ENCODE data around the gene NDUFB11. TPM values are rescaled to one million over a fixed set of nuclear protein-coding genes. Genes with fewer than 3 reads are reported as not detected.

The NDUFB11 gene
- total RNA-seq, 1 experiment from 2014 or later, result 78.9 TPM

GRCh38 chrX:47097018-47097417 is 47.5 kb downstream of the NDUFB11 start:
- no peaks in the 10 kb centered on the region for H3K36me3 ChIP-seq (ENCODE audit: control insufficient read depth in 1 of 2, insufficient read depth in 2 of 2, low read length in 2 of 2)
- H2AFZ ChIP-seq (ENCODE audit: low read depth, low read length, poor library complexity, severe bottlenecking), result no peak overlapping the region
- intact Hi-C loops (cut with micrococcal nuclease), result loop anchor here (10.0 kb wide), 2 partner anchors 342 to 452 kb away; partner anchors contain the start of gene SLC9A7
- no peak overlapping the region for H3K4me3 ChIP-seq (replicated peaks in 1 of 2; ENCODE audit: low read depth in 1 of 2, low read length in 2 of 2)
- no peak overlapping the region for H3K27ac ChIP-seq (ENCODE audit: low read depth, low read length)
- H3K9ac ChIP-seq (ENCODE audit: low read length), result no peak overlapping the region
- TF ChIP-seq SP1 (IDR thresholded peaks at IDR 0.05; ENCODE audit: low read depth) (no peak), POLR2AphosphoS5 (IDR thresholded peaks at IDR 0.05; ENCODE audit: low read depth, low read length) (no peak), RAD21 (IDR thresholded peaks at IDR 0.05; ENCODE audit: low read depth) (no peak), YY1 (IDR thresholded peaks at IDR 0.05; ENCODE audit: extremely low read depth, insufficient replicate concordance, low read depth, low read length) (no peak), TCF7L2 (IDR thresholded peaks at IDR 0.05; ENCODE audit: borderline replicate concordance, extremely low read depth, insufficient read depth, insufficient read length) (no peak), ZFX (IDR thresholded peaks at IDR 0.05) (no peak), EZH2 (IDR thresholded peaks at IDR 0.05) (no peak), CBX3 (IDR thresholded peaks at IDR 0.05; ENCODE audit: low read depth) (no peak), SIN3A (IDR thresholded peaks at IDR 0.05; ENCODE audit: low read depth) (no peak), EGR1 (IDR thresholded peaks at IDR 0.05; ENCODE audit: low read depth) (no peak), MAX (IDR thresholded peaks at IDR 0.05) (no peak), POLR2A (IDR thresholded peaks at IDR 0.05; ENCODE audit: borderline replicate concordance, extremely low read depth, insufficient read depth, insufficient read length) (no peak), SRF (IDR thresholded peaks at IDR 0.05; ENCODE audit: low read depth) (no peak), ELF1 (IDR thresholded peaks at IDR 0.05; ENCODE audit: borderline replicate concordance, low read depth) (no peak), CEBPB (IDR thresholded peaks at IDR 0.05; ENCODE audit: low read depth) (no peak), EZH2phosphoT487 (IDR thresholded peaks at IDR 0.05; ENCODE audit: borderline replicate concordance) (no peak), FOSL1 (IDR thresholded peaks at IDR 0.05; ENCODE audit: low read depth) (no peak)
- TF ChIP-seq, protein P1, sequence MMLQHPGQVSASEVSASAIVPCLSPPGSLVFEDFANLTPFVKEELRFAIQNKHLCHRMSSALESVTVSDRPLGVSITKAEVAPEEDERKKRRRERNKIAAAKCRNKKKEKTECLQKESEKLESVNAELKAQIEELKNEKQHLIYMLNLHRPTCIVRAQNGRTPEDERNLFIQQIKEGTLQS (IDR thresholded peaks at IDR 0.05), result no peak
- TF ChIP-seq, protein P2, sequence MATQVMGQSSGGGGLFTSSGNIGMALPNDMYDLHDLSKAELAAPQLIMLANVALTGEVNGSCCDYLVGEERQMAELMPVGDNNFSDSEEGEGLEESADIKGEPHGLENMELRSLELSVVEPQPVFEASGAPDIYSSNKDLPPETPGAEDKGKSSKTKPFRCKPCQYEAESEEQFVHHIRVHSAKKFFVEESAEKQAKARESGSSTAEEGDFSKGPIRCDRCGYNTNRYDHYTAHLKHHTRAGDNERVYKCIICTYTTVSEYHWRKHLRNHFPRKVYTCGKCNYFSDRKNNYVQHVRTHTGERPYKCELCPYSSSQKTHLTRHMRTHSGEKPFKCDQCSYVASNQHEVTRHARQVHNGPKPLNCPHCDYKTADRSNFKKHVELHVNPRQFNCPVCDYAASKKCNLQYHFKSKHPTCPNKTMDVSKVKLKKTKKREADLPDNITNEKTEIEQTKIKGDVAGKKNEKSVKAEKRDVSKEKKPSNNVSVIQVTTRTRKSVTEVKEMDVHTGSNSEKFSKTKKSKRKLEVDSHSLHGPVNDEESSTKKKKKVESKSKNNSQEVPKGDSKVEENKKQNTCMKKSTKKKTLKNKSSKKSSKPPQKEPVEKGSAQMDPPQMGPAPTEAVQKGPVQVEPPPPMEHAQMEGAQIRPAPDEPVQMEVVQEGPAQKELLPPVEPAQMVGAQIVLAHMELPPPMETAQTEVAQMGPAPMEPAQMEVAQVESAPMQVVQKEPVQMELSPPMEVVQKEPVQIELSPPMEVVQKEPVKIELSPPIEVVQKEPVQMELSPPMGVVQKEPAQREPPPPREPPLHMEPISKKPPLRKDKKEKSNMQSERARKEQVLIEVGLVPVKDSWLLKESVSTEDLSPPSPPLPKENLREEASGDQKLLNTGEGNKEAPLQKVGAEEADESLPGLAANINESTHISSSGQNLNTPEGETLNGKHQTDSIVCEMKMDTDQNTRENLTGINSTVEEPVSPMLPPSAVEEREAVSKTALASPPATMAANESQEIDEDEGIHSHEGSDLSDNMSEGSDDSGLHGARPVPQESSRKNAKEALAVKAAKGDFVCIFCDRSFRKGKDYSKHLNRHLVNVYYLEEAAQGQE (IDR thresholded peaks at IDR 0.05; ENCODE audit: low read depth), result no peak
- ChIA-PET CTCF (no interaction called here), POLR2A (no interaction called here), RAD21 (ENCODE audit: low non-redundant PET in 1 of 2, low total read pairs in 2 of 2, uncharacterized antibody in 2 of 2, unreplicated experiment in 2 of 2) (no interaction called here)
- no peaks in the 10 kb centered on the region for H4K20me1 ChIP-seq (ENCODE audit: insufficient read depth)
- no peaks in the 10 kb centered on the region for H3K4me1 ChIP-seq (ENCODE audit: control insufficient read depth in 1 of 2, insufficient read depth in 2 of 2, low read length in 2 of 2)
- no peak for DNase-seq (ENCODE audit: low read depth, low spot score)
- H3K4me2 ChIP-seq (ENCODE audit: low read length), result no peak overlapping the region
- no peaks in the 10 kb centered on the region for H3K27me3 ChIP-seq (ENCODE audit: insufficient read depth, low read length)
- no peaks in the 10 kb centered on the region for H3K79me2 ChIP-seq (ENCODE audit: insufficient read depth, low read length)
- no TSS peak for BruUV-seq (replicated peaks)
- H3K9me3 ChIP-seq (ENCODE audit: control insufficient read depth in 1 of 2, insufficient read depth in 1 of 2, low read depth in 1 of 2, low read length in 2 of 2), result no peaks in the 10 kb centered on the region
- no peak for ATAC-seq
- H3K9me2 ChIP-seq (ENCODE audit: insufficient read depth), result no peaks in the 10 kb centered on the region
